ENCODE results near the gene TMEM145.
"Not testable (repeated sequence)": the region's sequence is repeated elsewhere in the genome, so short reads cannot be mapped to it uniquely, and the experiment has no call there.

The TMEM145 gene

GRCh38 chr19:42328854-42329253, 15.7 kb downstream of the TMEM145 start:
- H3K27me3 ChIP-seq (ENCODE audit: insufficient read depth, low read length) = peaks cover 12% of the 10 kb centered on the region
- H3K27ac ChIP-seq (ENCODE audit: low read depth, low read length) = no peak overlapping the region
- H3K4me3 ChIP-seq (ENCODE audit: low read length) = no peak overlapping the region
- H3K4me1 ChIP-seq (ENCODE audit: insufficient read depth, low read length) = no peaks in the 10 kb centered on the region
- no peak overlapping the region for H3K9ac ChIP-seq (ENCODE audit: low read depth, low read length)
- H3K9me3 ChIP-seq (ENCODE audit: insufficient read depth, low read depth, low read length) = no peaks in the 10 kb centered on the region
- no peaks in the 10 kb centered on the region for H3K36me3 ChIP-seq (ENCODE audit: insufficient read depth, low read length)
- 79% methylated on average over 2 of the region's 2 CpGs for WGBS

DNA sequence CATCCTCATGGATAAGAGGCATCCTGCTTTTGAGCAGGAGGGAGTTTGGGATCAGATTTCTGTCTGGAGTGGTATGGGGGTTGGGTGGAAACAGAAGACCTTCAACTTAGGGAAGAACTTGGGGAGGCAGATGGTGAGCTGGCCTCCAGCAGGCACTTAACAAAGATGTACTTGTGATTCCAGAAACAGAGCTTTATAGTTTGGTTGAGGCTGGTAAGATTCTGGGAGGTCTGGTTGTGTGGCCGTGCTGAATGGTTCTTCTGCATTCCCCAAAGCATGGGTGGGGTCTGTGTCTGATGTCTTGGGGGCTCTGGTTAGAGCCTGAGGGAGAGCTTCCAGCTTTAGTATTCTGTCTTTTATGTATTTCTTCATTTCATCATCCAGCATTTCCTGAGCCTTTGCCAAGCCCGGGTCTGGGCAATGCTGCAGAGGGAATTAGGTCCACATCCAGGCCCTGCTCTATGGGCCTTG, 17.2 kb downstream of the TMEM145 start:
- 84% methylated on average over 2 of the region's 2 CpGs for WGBS
- Histone ChIP-seq H3K27me3 (ENCODE audit: insufficient read depth, low read length) (no peaks in the 10 kb centered on the region), H3K4me1 (ENCODE audit: insufficient read depth, low read length) (no peaks in the 10 kb centered on the region), H3K4me3 (ENCODE audit: low read length) (no peak overlapping the region), H3K27ac (ENCODE audit: low read depth, low read length) (no peak overlapping the region), H3K9ac (ENCODE audit: low read depth, low read length) (no peak overlapping the region), H3K36me3 (ENCODE audit: insufficient read depth, low read length) (no peaks in the 10 kb centered on the region), H3K9me3 (ENCODE audit: insufficient read depth, low read depth, low read length) (no peaks in the 10 kb centered on the region)

DNA sequence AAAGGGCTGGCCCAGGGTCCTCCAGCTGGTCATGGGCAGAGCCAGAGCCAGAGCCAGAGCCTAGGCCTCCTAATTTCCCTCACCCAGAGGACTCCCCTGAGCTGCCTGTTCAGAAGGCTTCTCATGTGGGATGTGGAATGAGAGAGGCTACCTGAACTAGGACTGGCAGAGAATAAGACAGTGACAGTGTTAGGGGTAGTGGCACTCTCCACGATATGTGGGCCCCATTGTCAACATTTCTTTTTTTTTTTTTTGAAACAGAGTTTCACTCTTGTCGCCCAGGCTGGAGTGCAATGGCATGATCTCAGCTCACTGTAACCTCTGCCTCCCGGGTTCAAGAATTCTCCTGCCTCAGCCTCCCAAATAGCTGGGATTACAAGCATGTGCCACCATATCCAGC, 18.2 kb downstream of the TMEM145 start:
- not testable (repeated sequence) for H3K36me3 ChIP-seq (ENCODE audit: insufficient read depth, low read length); H3K27ac ChIP-seq (ENCODE audit: low read depth, low read length)
- WGBS = 93% methylated on average over 3 of the region's 3 CpGs

GRCh38 chr19:42332059-42332458, 18.9 kb downstream of the TMEM145 start:
- no peak overlapping the region for H3K9ac ChIP-seq (ENCODE audit: low read depth, low read length)
- H3K4me1 ChIP-seq (ENCODE audit: insufficient read depth, low read length) = no peaks in the 10 kb centered on the region
- H3K27ac ChIP-seq (ENCODE audit: low read depth, low read length) = no peak overlapping the region
- no peaks in the 10 kb centered on the region for H3K27me3 ChIP-seq (ENCODE audit: insufficient read depth, low read length)
- peaks cover 12% of the 10 kb centered on the region for H3K36me3 ChIP-seq (ENCODE audit: insufficient read depth, low read length)
- WGBS = 96% methylated on average over 6 of the region's 6 CpGs
- no peak overlapping the region for H3K4me3 ChIP-seq (ENCODE audit: low read length)
- H3K9me3 ChIP-seq (ENCODE audit: insufficient read depth, low read depth, low read length) = no peaks in the 10 kb centered on the region

More for the DNA sequence above, 18.2 kb downstream of the TMEM145 start:
- H3K4me1 ChIP-seq (ENCODE audit: insufficient read depth, low read length); H3K9ac ChIP-seq (ENCODE audit: low read depth, low read length); H3K4me3 ChIP-seq (ENCODE audit: low read length); H3K27me3 ChIP-seq (ENCODE audit: insufficient read depth, low read length); H3K9me3 ChIP-seq (ENCODE audit: insufficient read depth, low read depth, low read length): not testable (repeated sequence)

GRCh38 chr19:42333018-42333417, 19.9 kb downstream of the TMEM145 start:
- H3K27me3 ChIP-seq (ENCODE audit: insufficient read depth, low read length) = no peaks in the 10 kb centered on the region
- no peak overlapping the region for H3K9ac ChIP-seq (ENCODE audit: low read depth, low read length)
- no peak overlapping the region for H3K27ac ChIP-seq (ENCODE audit: low read depth, low read length)
- 92% methylated on average over 3 of the region's 3 CpGs for WGBS
- no peaks in the 10 kb centered on the region for H3K9me3 ChIP-seq (ENCODE audit: insufficient read depth, low read depth, low read length)
- H3K4me3 ChIP-seq (ENCODE audit: low read length) = no peak overlapping the region
- H3K4me1 ChIP-seq (ENCODE audit: insufficient read depth, low read length) = no peaks in the 10 kb centered on the region
- peaks cover 13% of the 10 kb centered on the region for H3K36me3 ChIP-seq (ENCODE audit: insufficient read depth, low read length)

DNA sequence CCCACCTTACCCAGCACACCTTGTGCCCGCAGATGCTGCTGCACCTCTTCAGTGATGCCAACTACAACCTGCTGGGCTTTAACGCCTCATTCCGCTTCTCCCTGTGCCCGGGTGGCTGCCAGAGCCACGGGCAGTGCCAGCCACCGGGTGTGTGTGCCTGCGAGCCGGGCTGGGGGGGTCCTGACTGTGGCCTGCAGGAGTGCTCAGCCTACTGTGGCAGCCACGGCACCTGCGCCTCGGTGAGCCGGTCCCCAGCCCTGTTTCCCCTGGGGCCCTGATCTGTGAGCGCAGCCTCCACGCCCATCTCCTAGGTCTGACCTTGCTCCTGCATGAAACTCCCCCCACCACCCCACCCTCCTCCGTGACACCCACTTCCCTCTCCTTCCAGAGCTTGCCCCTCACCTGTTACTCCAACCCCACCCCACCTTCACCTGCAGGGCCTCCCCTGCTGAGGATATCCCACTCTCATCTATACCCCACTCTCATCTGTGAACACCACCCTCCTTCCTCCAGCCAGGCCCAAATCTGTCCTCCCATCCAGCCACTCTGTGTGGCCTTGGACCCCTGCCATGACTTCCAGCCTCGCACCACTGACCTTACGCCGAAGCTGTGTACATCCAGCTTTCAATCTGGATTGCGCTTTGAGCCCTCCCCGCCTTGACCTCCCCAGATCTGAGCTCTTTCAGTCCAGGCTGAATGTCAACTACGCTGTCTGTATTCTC, 21.0 kb downstream of the TMEM145 start:
- WGBS = 94% methylated on average over 21 of the region's 21 CpGs
- Histone ChIP-seq H3K27me3 (ENCODE audit: insufficient read depth, low read length) (no peaks in the 10 kb centered on the region), H3K9ac (ENCODE audit: low read depth, low read length) (no peak overlapping the region), H3K4me3 (ENCODE audit: low read length) (no peak overlapping the region), H3K36me3 (ENCODE audit: insufficient read depth, low read length) (peaks cover 15% of the 10 kb centered on the region), H3K9me3 (ENCODE audit: insufficient read depth, low read depth, low read length) (no peaks in the 10 kb centered on the region), H3K27ac (ENCODE audit: low read depth, low read length) (no peak overlapping the region), H3K4me1 (ENCODE audit: insufficient read depth, low read length) (no peaks in the 10 kb centered on the region)

DNA sequence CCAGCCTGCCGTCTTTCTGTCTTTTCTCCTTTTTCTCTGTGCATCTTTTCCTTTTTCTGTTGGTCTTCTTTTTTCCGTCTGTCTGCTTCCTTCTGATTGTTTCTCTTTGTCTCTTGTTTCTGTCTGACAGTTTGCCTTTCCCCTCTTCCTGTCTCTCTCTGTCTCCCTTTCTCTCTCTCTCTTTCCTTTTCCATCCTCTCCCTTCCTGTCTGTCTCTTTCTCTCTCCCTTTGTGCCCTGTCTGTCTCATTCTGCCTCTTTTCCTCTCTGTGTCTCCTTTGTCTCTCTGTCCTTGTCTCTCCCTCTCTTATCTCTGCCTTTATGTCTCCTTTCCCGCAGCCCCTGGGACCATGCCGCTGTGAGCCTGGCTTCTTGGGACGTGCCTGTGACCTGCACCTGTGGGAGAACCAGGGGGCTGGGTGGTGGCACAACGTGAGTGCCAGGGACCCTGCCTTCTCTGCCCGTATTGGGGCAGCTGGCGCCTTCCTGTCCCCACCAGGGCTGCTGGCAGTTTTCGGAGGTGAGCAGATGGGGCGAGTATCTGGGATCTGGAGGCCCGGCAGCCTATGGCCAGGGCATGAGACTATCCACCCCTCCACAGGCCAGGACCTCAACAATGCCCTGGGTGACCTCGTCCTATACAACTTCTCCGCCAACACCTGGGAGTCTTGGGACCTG, 21.7 kb downstream of the TMEM145 start:
- WGBS = 95% methylated on average over 13 of the region's 13 CpGs
- no peak overlapping the region for H3K27ac ChIP-seq (ENCODE audit: low read depth, low read length)
- no peak overlapping the region for H3K4me3 ChIP-seq (ENCODE audit: low read length)
- H3K9me3 ChIP-seq (ENCODE audit: insufficient read depth, low read depth, low read length) = no peaks in the 10 kb centered on the region
- no peak overlapping the region for H3K9ac ChIP-seq (ENCODE audit: low read depth, low read length)
- H3K4me1 ChIP-seq (ENCODE audit: insufficient read depth, low read length) = no peaks in the 10 kb centered on the region
- peaks cover 15% of the 10 kb centered on the region for H3K36me3 ChIP-seq (ENCODE audit: insufficient read depth, low read length)
- H3K27me3 ChIP-seq (ENCODE audit: insufficient read depth, low read length) = no peaks in the 10 kb centered on the region

DNA sequence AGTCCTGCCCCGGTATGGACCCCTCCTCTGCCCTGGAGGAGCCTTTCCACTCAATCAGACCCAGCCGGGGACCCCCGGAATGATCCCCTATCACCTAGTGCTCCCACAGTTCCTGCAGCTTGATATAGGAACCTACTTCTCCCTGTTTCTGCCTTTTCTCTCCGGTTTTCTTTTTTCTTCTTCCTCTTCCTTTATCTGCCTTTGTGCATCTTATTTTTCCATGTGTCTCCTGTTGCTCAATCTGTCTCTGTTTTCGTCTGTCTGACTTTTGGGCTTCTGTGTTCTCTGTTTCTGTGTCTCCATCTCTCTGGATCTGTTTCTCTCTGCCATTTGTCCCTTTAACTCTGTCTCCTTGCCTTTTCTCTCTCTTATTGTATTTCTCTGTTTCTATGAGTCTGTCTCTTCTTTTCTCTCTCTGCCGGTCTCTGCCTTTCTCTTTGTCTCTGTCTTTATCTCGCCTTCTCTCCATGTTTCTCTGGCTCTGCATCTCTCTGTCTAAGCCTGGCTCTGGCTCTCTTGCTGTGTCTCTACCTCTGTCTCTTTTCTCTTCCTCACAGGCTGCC, 22.3 kb downstream of the TMEM145 start:
- WGBS = 94% methylated on average over 7 of the region's 7 CpGs
- no peak overlapping the region for H3K27ac ChIP-seq (ENCODE audit: low read depth, low read length)
- no peaks in the 10 kb centered on the region for H3K27me3 ChIP-seq (ENCODE audit: insufficient read depth, low read length)
- H3K4me1 ChIP-seq (ENCODE audit: insufficient read depth, low read length) = no peaks in the 10 kb centered on the region
- no peak overlapping the region for H3K9ac ChIP-seq (ENCODE audit: low read depth, low read length)
- no peaks in the 10 kb centered on the region for H3K9me3 ChIP-seq (ENCODE audit: insufficient read depth, low read depth, low read length)
- peaks cover 15% of the 10 kb centered on the region for H3K36me3 ChIP-seq (ENCODE audit: insufficient read depth, low read length)
- H3K4me3 ChIP-seq (ENCODE audit: low read length) = no peak overlapping the region

- Histone ChIP-seq H3K9ac (ENCODE audit: low read depth, low read length) (no peak overlapping the region), H3K4me3 (ENCODE audit: low read length) (no peak overlapping the region), H3K27ac (ENCODE audit: low read depth, low read length) (no peak overlapping the region), H3K9me3 (ENCODE audit: insufficient read depth, low read depth, low read length) (no peaks in the 10 kb centered on the region), H3K27me3 (ENCODE audit: insufficient read depth, low read length) (no peaks in the 10 kb centered on the region), H3K4me1 (ENCODE audit: insufficient read depth, low read length) (no peaks in the 10 kb centered on the region), H3K36me3 (ENCODE audit: insufficient read depth, low read length) (peaks cover 15% of the 10 kb centered on the region)
- 95% methylated on average over 19 of the region's 19 CpGs for WGBS
These were observed 22.9 kb downstream of the TMEM145 start for GRCh38 chr19:42335971-42336370.

DNA sequence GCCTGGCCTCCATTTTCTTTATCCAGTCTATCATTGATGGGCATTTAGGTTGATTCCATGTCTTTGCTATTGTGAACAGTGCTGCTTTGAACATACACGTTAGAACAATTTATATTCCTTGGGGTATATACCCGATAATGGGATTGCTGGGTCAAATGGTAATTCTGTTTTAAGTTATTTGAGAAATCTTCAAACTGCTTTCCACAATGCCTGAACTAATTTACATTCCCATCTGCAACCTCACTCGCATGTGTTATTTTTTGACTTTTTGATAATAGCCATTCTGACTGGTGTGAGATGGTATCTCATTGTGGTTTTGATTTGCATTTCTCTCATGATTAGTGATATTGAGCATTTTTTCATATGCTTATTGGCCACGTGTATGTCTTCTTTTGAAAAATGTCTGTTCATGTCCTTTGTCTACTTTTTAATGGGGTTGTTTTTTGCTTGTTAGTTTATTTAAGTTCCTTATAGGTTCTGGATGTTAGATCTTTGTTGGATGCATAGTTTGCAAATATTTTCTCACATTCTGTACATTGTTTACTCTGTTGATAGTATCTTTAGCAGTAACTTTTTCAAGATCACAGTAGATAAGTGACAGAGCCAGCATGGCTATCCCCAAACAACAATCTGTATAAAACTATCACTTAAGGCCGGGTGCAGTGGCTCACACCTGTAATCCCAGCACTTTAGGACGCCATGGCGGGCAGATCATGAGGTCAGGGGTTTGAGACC, 26.2 kb downstream of the TMEM145 start:
- H3K4me1 ChIP-seq (ENCODE audit: insufficient read depth, low read length); H3K27ac ChIP-seq (ENCODE audit: low read depth, low read length); H3K9me3 ChIP-seq (ENCODE audit: insufficient read depth, low read depth, low read length); H3K27me3 ChIP-seq (ENCODE audit: insufficient read depth, low read length); H3K4me3 ChIP-seq (ENCODE audit: low read length); H3K9ac ChIP-seq (ENCODE audit: low read depth, low read length): not testable (repeated sequence)
- WGBS = 93% methylated on average over 7 of the region's 7 CpGs
- H3K36me3 ChIP-seq (ENCODE audit: insufficient read depth, low read length) = peaks cover 15% of the 10 kb centered on the region

GRCh38 chr19:42339922-42340321, 26.8 kb downstream of the TMEM145 start:
- WGBS = 95% methylated on average over 4 of the region's 4 CpGs

More at GRCh38 chr19:42339922-42340321, 26.8 kb downstream of the TMEM145 start:
- H3K4me1 ChIP-seq (ENCODE audit: insufficient read depth, low read length); H3K27me3 ChIP-seq (ENCODE audit: insufficient read depth, low read length); H3K27ac ChIP-seq (ENCODE audit: low read depth, low read length); H3K4me3 ChIP-seq (ENCODE audit: low read length); H3K9ac ChIP-seq (ENCODE audit: low read depth, low read length); H3K9me3 ChIP-seq (ENCODE audit: insufficient read depth, low read depth, low read length): not testable (repeated sequence)
- peaks cover 15% of the 10 kb centered on the region for H3K36me3 ChIP-seq (ENCODE audit: insufficient read depth, low read length)

Measured in HUES64 (cell line).